HepG2 (cell line): ENCODE measurements around the gene NAP1L4. TPM values are rescaled to one million over a fixed set of nuclear protein-coding genes. Genes with fewer than 3 reads are reported as not detected.

Source experiments
- DMTF1 ChIP-seq: sonication (generic); formaldehyde crosslinking; IDR thresholded peaks from 2 replicates; pipeline ENCODE4 v1.4.0; 2020; ENCODE audit warnings: mild to moderate bottlenecking, missing genetic modification reagents
- MIER3 ChIP-seq: IDR thresholded peaks from 2 replicates; pipeline ENCODE4 v1.6.1; 2016; ENCODE audit warnings: missing compliant biosample characterization, borderline replicate concordance
- RNF219 ChIP-seq: sonication (generic); formaldehyde crosslinking; IDR thresholded peaks from 2 replicates; pipeline ENCODE4 v1.5.0; 2020; ENCODE audit warnings: mild to moderate bottlenecking, missing genetic modification reagents
- STAG1 ChIP-seq: sonication (generic); formaldehyde crosslinking; IDR thresholded peaks from 2 replicates; pipeline ENCODE4 v1.4.0; 2020; ENCODE audit warnings: missing genetic modification reagents
- ZBTB49 ChIP-seq: sonication (generic); formaldehyde crosslinking; IDR thresholded peaks from 2 replicates; pipeline ENCODE4 v1.4.0; 2020; ENCODE audit warnings: missing genetic modification reagents, borderline replicate concordance
- ZNF501 ChIP-seq: sonication (generic); formaldehyde crosslinking; IDR thresholded peaks from 2 replicates; pipeline ENCODE4 v1.5.1; 2020; ENCODE audit warnings: mild to moderate bottlenecking, moderate library complexity, missing genetic modification reagents
- ZNF549 ChIP-seq: sonication (generic); formaldehyde crosslinking; IDR thresholded peaks from 2 replicates; pipeline ENCODE4 v1.5.0; 2020; ENCODE audit warnings: missing genetic modification reagents
- polyA plus RNA-seq, 8 experiments: library from polyadenylated mRNA; depleted of rRNA in 3 of 8; stranded (reverse) in 7 of 8; unstranded in 1 of 8; fragments of >200 nt; fragmentation: Illumina TruSeq in 4 of 8; extraction: Trizol in 4 of 8; gene quantifications; 2 replicates each; pipeline versions ENCODE4 v1.2.1 to v1.2.3, GENCODE V29; 2011 to 2016; ENCODE audit warnings: low read depth in 4 of 8, missing spikeins in 1 of 8, mixed read lengths in 1 of 8; ENCODE audit not compliant: insufficient read depth in 1 of 8
- total RNA-seq, 5 experiments: library from RNA; depleted of rRNA; stranded (reverse); fragments of >200 nt; fragmentation: Illumina TruSeq; extraction: Trizol; gene quantifications; 2 replicates each; pipeline ENCODE4 v1.2.3, GENCODE V29; 2016; ENCODE audit warnings: low read depth in 1 of 5

NAP1L4 gene
- total and polyA plus RNA-seq, 2 of the 13 experiments (the other 11 are each of a cell fraction or from before 2014, with no cell fraction given) = 64.0 to 186 TPM

- TF ChIP-seq DMTF1 (CRISPR knock-in tag) (no peak), ZNF501 (CRISPR knock-in tag) (0 out of 2 replicates have a peak, but pooled peaks have one; percentile 13), ZNF549 (CRISPR knock-in tag) (no peak), STAG1 (peak; percentile 33), RNF219 (no peak), MIER3 (CRISPR knock-in tag) (no peak), ZBTB49 (CRISPR knock-in tag) (no peak)
Observed at GRCh38 chr11:2903672-2904011, 88.5 kb downstream of the NAP1L4 start (continued).
